HG03442 (cell line): ENCODE data around the gene SPIRE2.
"Not testable (repeated sequence)": the region's sequence is repeated elsewhere in the genome, so short reads cannot be mapped to it uniquely, and the experiment has no call there.

ENCODE experiments used
- ATAC-seq: cut with Tn5 transposase; IDR thresholded peaks from one replicate; pipeline ENCODE4 v1.9.1; 2021; ENCODE audit warnings: mild to moderate bottlenecking, moderate library complexity; ENCODE audit not compliant: unreplicated experiment

The SPIRE2 gene

GRCh38 chr16:89863741-89864526 lies 35.7 kb downstream of the SPIRE2 start:
- ATAC-seq: peak; percentile 35

GRCh38 chr16:89864527-89864820 lies 36.2 kb downstream of the SPIRE2 start:
- no peak for ATAC-seq

GRCh38 chr16:89867918-89868317 lies 39.6 kb downstream of the SPIRE2 start:
- ATAC-seq: no peak

GRCh38 chr16:89869911-89870310 lies 41.6 kb downstream of the SPIRE2 start:
- ATAC-seq: no peak

GRCh38 chr16:89870440-89870839 lies 42.2 kb downstream of the SPIRE2 start:
- no peak for ATAC-seq

GRCh38 chr16:89871895-89872294 lies 43.6 kb downstream of the SPIRE2 start:
- ATAC-seq: no peak

- peak; percentile 38 for ATAC-seq
These were observed 45.1 kb downstream of the SPIRE2 start, which contains the start of gene TCF25 for GRCh38 chr16:89873109-89873971. TSS of gene TCF25 (plus strand) at chr16:89873592. CDS start at chr16:89873668, 76 bp downstream.

- peak; percentile 70 for ATAC-seq
These were observed 45.9 kb downstream of the SPIRE2 start for GRCh38 chr16:89873972-89874689.

GRCh38 chr16:89879123-89879522 lies 50.8 kb downstream of the SPIRE2 start:
- ATAC-seq: not testable (repeated sequence)

GRCh38 chr16:89880477-89881367 lies 52.4 kb downstream of the SPIRE2 start:
- ATAC-seq: no peak

GRCh38 chr16:89881368-89881730 lies 53.1 kb downstream of the SPIRE2 start:
- ATAC-seq: no peak

- ATAC-seq: no peak
These were observed 55.2 kb downstream of the SPIRE2 start for GRCh38 chr16:89883346-89884040.

- no peak for ATAC-seq
These were observed 55.8 kb downstream of the SPIRE2 start for GRCh38 chr16:89884041-89884421.

GRCh38 chr16:89887243-89887642 lies 59.0 kb downstream of the SPIRE2 start:
- no peak for ATAC-seq

- no peak for ATAC-seq
These were observed 61.9 kb downstream of the SPIRE2 start for GRCh38 chr16:89890200-89890599.

- ATAC-seq: no peak
These were observed 62.8 kb downstream of the SPIRE2 start for GRCh38 chr16:89890886-89891657.

GRCh38 chr16:89892055-89892630 lies 63.9 kb downstream of the SPIRE2 start:
- ATAC-seq: no peak

- ATAC-seq: no peak
These were observed 64.4 kb downstream of the SPIRE2 start for GRCh38 chr16:89892635-89893034.
